Amygdala (tissue), 56 donors: ENCODE measurements around the gene HAGH.

Source experiments
- DNase-seq, 56 donors: peaks; one replicate each; lab custom pipeline; 2025; lab: John Stamatoyannopoulos, UW

HAGH gene

GRCh38 chr16:1766231-1766630 is 60.4 kb downstream of the HAGH start:
- no peak for DNase-seq

GRCh38 chr16:1765826-1766225 is 60.8 kb downstream of the HAGH start:
- DNase-seq, result no peak

- DNase-seq, result no peak
These were observed 61.7 kb downstream of the HAGH start for GRCh38 chr16:1764971-1765370.

- DNase-seq, result peak in 1 of 56 donors; percentile 38
These were observed 62.8 kb downstream of the HAGH start for GRCh38 chr16:1763521-1764511.

GRCh38 chr16:1762879-1763520 is 63.6 kb downstream of the HAGH start:
- DNase-seq, result peak in 3 of 56 donors; percentile 12 to 37 (median 22)

GRCh38 chr16:1762196-1762878 is 64.3 kb downstream of the HAGH start:
- DNase-seq, result no peak

- DNase-seq, result no peak
These were observed 64.9 kb downstream of the HAGH start for GRCh38 chr16:1761751-1762150.

- no peak for DNase-seq
These were observed 65.7 kb downstream of the HAGH start for GRCh38 chr16:1760911-1761310.

- no peak for DNase-seq
These were observed 67.1 kb downstream of the HAGH start for GRCh38 chr16:1759511-1759910.

- no peak for DNase-seq
These were observed 67.7 kb downstream of the HAGH start for GRCh38 chr16:1758923-1759322.

- DNase-seq, result no peak
These were observed 68.7 kb downstream of the HAGH start for GRCh38 chr16:1757714-1758461.
